ENCODE measurements around the gene HABP2.

The HABP2 gene

GRCh38 chr10:113544392-113544791, 8.5 kb upstream of the HABP2 start:
- TF ChIP-seq, protein P1, sequence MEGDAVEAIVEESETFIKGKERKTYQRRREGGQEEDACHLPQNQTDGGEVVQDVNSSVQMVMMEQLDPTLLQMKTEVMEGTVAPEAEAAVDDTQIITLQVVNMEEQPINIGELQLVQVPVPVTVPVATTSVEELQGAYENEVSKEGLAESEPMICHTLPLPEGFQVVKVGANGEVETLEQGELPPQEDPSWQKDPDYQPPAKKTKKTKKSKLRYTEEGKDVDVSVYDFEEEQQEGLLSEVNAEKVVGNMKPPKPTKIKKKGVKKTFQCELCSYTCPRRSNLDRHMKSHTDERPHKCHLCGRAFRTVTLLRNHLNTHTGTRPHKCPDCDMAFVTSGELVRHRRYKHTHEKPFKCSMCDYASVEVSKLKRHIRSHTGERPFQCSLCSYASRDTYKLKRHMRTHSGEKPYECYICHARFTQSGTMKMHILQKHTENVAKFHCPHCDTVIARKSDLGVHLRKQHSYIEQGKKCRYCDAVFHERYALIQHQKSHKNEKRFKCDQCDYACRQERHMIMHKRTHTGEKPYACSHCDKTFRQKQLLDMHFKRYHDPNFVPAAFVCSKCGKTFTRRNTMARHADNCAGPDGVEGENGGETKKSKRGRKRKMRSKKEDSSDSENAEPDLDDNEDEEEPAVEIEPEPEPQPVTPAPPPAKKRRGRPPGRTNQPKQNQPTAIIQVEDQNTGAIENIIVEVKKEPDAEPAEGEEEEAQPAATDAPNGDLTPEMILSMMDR (conservative IDR thresholded peaks at IDR 0.05), result no peak
- no peak overlapping the region for H3K27ac ChIP-seq

- H3K27ac ChIP-seq, result no peak overlapping the region
- TF ChIP-seq, protein P1 (conservative IDR thresholded peaks at IDR 0.05), result no peak
These were observed 5.4 kb upstream of the HABP2 start for GRCh38 chr10:113547426-113547825.

GRCh38 chr10:113549856-113550255, 3.0 kb upstream of the HABP2 start:
- TF ChIP-seq, protein P1 (conservative IDR thresholded peaks at IDR 0.05), result no peak
- peak overlapping the region; percentile 79 for H3K27ac ChIP-seq

DNA sequence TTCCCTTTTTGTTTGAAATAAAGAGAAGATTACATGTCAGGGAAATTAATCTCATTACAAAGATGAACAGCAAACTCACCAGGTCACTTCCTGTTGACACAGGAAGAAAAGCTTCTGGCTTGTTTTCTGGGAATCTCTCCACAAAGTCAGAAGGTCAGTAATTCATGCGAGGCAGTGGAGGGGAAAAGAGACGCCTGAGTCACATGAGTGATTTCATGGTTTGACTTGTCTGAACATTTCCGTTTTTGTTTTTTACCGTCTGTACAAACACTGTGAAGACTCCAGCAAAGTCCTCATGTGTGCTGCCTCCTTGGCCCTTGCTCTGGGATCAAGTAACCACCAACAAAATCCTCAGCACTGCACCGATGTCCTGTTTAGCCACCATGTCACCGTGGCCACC, 2.5 kb upstream of the HABP2 start:
- peak overlapping the region; percentile 79 for H3K27ac ChIP-seq
- TF ChIP-seq, protein P1 (conservative IDR thresholded peaks at IDR 0.05), result no peak

DNA sequence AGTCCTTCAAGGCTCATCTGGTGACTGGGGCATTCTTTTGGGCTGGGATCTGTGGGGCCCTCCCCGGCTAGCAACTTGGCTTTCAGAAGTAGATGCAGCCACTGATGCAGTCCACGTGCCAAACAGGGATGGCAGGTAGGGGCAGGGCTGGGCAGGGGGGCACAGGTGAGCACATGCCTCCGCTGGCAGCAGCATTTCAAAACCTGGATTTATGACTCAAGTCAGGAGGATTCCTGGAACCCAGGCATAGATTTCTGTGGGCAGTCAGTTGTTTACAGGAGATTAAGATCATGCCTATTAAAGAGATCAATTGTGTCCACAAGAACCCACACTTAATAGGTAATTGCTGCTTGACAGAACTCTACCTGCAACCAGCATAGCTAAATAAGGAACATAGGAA, 839 bp upstream of the HABP2 start:
- H3K27ac ChIP-seq, result peak overlapping the region; percentile 79
- TF ChIP-seq, protein P1 (conservative IDR thresholded peaks at IDR 0.05), result no peak

- TF ChIP-seq, protein P1 (conservative IDR thresholded peaks at IDR 0.05), result no peak
- peak overlapping the region; percentile 79 for H3K27ac ChIP-seq
These were observed 296 bp downstream of the HABP2 start for GRCh38 chr10:113553149-113553548.

DNA sequence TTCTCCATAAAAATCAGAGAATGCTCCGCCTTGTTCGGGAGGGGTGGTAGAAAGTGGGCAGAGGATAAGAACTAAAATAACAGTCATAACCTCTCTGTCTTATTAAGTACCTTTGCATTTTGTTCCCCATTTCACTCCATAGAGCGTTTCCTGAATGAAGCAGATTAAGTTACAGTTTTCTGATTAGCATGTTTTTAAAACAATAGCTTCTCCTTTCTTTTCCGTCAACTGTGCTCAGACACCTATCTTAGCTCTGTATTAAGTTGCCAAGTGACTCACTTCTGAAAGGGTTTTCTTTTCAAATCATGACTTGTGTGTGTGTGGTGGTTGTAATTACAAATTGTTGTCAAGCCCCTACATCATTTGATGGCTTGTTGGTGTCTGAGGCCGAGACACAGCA, 1.4 kb downstream of the HABP2 start:
- TF ChIP-seq, protein P1 (conservative IDR thresholded peaks at IDR 0.05), result no peak
- peak overlapping the region; percentile 79 for H3K27ac ChIP-seq
